ENCODE measurements around the gene PCSK9. TPM values are rescaled to one million over a fixed set of nuclear protein-coding genes. Genes with fewer than 3 reads are reported as not detected.

The PCSK9 gene
- total RNA-seq, 1 experiment from 2014 or later = 0.26 TPM

DNA sequence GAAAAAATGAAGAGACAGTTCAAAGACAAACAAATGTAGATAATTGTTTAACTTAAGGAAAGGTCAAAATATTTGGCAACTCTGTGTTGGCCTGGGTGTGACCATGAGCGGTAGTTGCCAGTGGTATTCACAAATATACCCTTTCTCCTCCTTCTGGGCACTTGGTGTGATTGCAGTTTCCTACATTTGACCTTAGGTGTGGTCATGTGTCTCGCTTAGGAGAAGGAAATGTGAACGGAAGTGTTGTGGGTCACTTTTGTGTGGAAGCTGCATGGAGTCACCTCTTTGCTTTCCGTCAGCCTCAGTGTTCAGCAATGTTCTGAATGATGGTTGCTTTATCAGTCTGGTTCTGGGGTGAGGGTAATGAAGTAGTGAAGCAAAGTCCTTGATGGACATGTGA lies 3.4 kb upstream of the PCSK9 start:
- no peak for DNase-seq (ENCODE audit: low read depth, low spot score)
- POLR2A ChIA-PET = no interaction called here
- H3K27me3 ChIP-seq (ENCODE audit: control insufficient read depth, insufficient read depth, low read length) = peaks cover 40% of the 10 kb centered on the region
- TF ChIP-seq CTCF (IDR thresholded peaks at IDR 0.05) (no peak; the same call in 1 of the 2 replicates), TCF7L2 (IDR thresholded peaks at IDR 0.05; ENCODE audit: low read depth, low read length) (no peak), REST (IDR thresholded peaks at IDR 0.05; ENCODE audit: insufficient read depth in 1 of 2, low read depth in 2 of 2, low read length in 1 of 2) (no peak), POLR2AphosphoS5 (IDR thresholded peaks at IDR 0.05; ENCODE audit: low read depth, low read length) (no peak), SIN3A (IDR thresholded peaks at IDR 0.05; ENCODE audit: borderline replicate concordance, insufficient read depth, low read depth, low read length) (no peak)
- H3K36me3 ChIP-seq (ENCODE audit: control insufficient read depth, insufficient read depth, low read length) = no peaks in the 10 kb centered on the region
- no peaks in the 10 kb centered on the region for H3K9me3 ChIP-seq (ENCODE audit: control insufficient read depth, insufficient read depth, low read depth, low read length)
- no peak overlapping the region for H3K4me3 ChIP-seq (ENCODE audit: low read depth in 2 of 2, low read length in 2 of 2)
- H3K27ac ChIP-seq (ENCODE audit: low read length) = no peak overlapping the region
- BruUV-seq (replicated peaks) = no TSS peak
- in situ Hi-C loops (cut with HindIII; ENCODE audit: low pct_unique_long_range_greater_than_20kb, low sequenced_read_pairs) = no loop called here
- ATAC-seq = no peak
- intact Hi-C loops (cut with micrococcal nuclease; ENCODE audit: unreplicated experiment) = no loop called here
- peaks cover 5% of the 10 kb centered on the region; the same call in 1 of the 2 replicates for H3K4me1 ChIP-seq (ENCODE audit: control insufficient read depth, insufficient read depth, low read length)
- CTCF ChIA-PET = no interaction called here

GRCh38 chr1:55037733-55038551 lies 1.4 kb upstream of the PCSK9 start:
- no peak for ATAC-seq
- in situ Hi-C loops (cut with HindIII; ENCODE audit: low pct_unique_long_range_greater_than_20kb, low sequenced_read_pairs) = no loop called here
- Histone ChIP-seq H3K4me3 (ENCODE audit: low read depth in 2 of 2, low read length in 2 of 2) (no peak overlapping the region), H3K27me3 (ENCODE audit: control insufficient read depth, insufficient read depth, low read length) (peaks cover 44% of the 10 kb centered on the region), H3K4me1 (ENCODE audit: control insufficient read depth, insufficient read depth, low read length) (peaks cover 8% of the 10 kb centered on the region; the same call in 1 of the 2 replicates), H3K27ac (ENCODE audit: low read length) (no peak overlapping the region), H3K9me3 (ENCODE audit: control insufficient read depth, insufficient read depth, low read depth, low read length) (no peaks in the 10 kb centered on the region), H3K36me3 (ENCODE audit: control insufficient read depth, insufficient read depth, low read length) (no peaks in the 10 kb centered on the region)
- ChIA-PET POLR2A (no interaction called here), CTCF (interaction anchor here (0.7 kb wide), 1 partner anchor 21 kb away, joined by 3 read pairs; no protein-coding TSS in a partner anchor)
- BruUV-seq (replicated peaks) = no TSS peak
- no peak for DNase-seq (ENCODE audit: low read depth, low spot score)
- no peak for TF ChIP-seq CTCF (IDR thresholded peaks at IDR 0.05)
- TF ChIP-seq SIN3A (IDR thresholded peaks at IDR 0.05; ENCODE audit: borderline replicate concordance, insufficient read depth, low read depth, low read length) = no peak
- TF ChIP-seq POLR2AphosphoS5 (IDR thresholded peaks at IDR 0.05; ENCODE audit: low read depth, low read length) = no peak
- TF ChIP-seq TCF7L2 (IDR thresholded peaks at IDR 0.05; ENCODE audit: low read depth, low read length) = no peak
- no peak for TF ChIP-seq REST (IDR thresholded peaks at IDR 0.05; ENCODE audit: insufficient read depth in 1 of 2, low read depth in 2 of 2, low read length in 1 of 2)
- intact Hi-C loops (cut with micrococcal nuclease; ENCODE audit: unreplicated experiment) = no loop called here

Measured in Panc1 (cell line).